Activated T-cell treated with anti-CD3 and anti-CD28 coated beads, Interleukin-2, amount 50 U/mL, for 24 hours (primary cell): Measurements from ENCODE around the gene EYS.

Experiments
- DNase-seq: peaks from one replicate; pipeline ENCODE4 v3.0.0-alpha.2; 2020
- H3K27ac Mint-ChIP-seq: 2 replicates; pipeline ENCODE4 v1.8.0; 2020; ENCODE audit warnings: mild to moderate bottlenecking, mixed read lengths
- H3K27me3 Mint-ChIP-seq: 2 replicates; pipeline ENCODE4 v1.8.0; 2020; ENCODE audit warnings: mixed read lengths
- H3K36me3 Mint-ChIP-seq: 2 replicates; pipeline ENCODE4 v1.8.0; 2020; ENCODE audit warnings: low read depth, mixed read lengths
- H3K4me1 Mint-ChIP-seq: 2 replicates; pipeline ENCODE4 v1.8.0; 2020; ENCODE audit warnings: low read depth, mixed read lengths
- H3K4me3 Mint-ChIP-seq: 2 replicates; pipeline ENCODE4 v1.8.0; 2020; ENCODE audit warnings: mild to moderate bottlenecking, moderate library complexity, mixed read lengths
- H3K9me3 Mint-ChIP-seq: 2 replicates; pipeline ENCODE4 v1.8.0; 2020; ENCODE audit warnings: mixed read lengths

EYS gene

DNA sequence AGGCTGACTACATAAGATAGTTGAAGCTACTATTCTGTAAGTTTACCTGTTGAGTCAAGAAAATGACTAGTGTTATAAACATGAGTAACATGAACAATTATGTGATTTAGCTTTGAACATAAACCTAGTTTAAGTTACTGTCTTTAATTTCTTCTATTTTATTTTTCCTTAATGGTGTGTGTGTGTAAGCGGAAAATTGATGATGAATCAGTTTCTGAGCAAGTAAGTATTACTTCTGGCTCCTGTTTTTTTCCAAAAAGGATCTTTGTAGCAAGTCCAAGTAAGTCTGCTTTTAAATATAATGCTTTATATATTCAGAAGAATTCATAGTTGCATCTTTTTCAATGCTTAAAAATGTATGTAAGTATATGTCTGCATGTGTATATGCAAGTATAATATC, 786.8 kb downstream of the EYS start:
- no peak for DNase-seq
- Mint-ChIP-seq H3K4me3 (no peak overlapping the region), H3K27me3 (no peaks in the 10 kb centered on the region), H3K9me3 (peaks cover 13% of the 10 kb centered on the region), H3K36me3 (no peaks in the 10 kb centered on the region), H3K4me1 (no peaks in the 10 kb centered on the region), H3K27ac (no peak overlapping the region)

DNA sequence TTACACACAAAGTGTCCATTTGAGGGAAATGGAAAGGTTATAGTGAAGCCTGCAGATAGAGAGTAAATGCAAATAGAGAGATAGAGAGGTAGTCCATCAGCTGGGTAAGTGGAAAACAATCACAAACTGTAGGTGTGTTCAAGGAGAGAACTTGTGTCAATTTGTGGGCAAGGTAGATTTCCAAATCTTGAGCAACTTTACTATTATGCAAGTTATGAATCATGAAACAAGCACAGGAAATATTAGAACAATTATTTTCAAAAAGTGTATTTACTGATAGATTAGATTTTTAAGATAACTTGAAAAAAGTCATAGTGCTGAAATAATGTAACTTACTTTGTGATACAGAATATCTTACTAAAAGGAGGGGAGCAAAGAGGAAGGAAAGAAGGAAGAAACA, 792.9 kb downstream of the EYS start:
- DNase-seq = no peak
- Mint-ChIP-seq H3K4me3 (no peak overlapping the region), H3K4me1 (no peaks in the 10 kb centered on the region), H3K27me3 (no peaks in the 10 kb centered on the region), H3K27ac (no peak overlapping the region), H3K9me3 (peaks cover 17% of the 10 kb centered on the region), H3K36me3 (no peaks in the 10 kb centered on the region)

DNA sequence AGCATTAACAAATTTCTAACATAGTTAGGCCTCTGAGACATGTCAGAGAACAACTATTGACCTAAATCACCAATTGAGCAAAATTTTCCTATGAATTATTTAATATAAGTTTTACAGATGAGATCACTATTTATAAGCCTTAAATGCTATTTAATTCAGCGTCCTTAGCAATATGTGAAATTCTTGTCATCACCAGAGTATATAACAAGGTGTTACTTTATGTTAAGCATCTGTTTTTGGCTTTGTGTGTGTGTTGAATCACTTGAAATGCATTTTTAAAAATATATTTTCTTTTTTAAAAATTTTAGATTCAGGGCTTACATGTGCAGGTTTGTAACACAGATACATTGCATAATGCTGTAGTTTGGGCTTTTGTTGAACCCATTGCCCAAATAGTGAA, 794.1 kb downstream of the EYS start:
- Mint-ChIP-seq H3K4me1 (no peaks in the 10 kb centered on the region), H3K9me3 (peaks cover 11% of the 10 kb centered on the region), H3K27me3 (no peaks in the 10 kb centered on the region), H3K36me3 (no peaks in the 10 kb centered on the region), H3K4me3 (no peak overlapping the region), H3K27ac (no peak overlapping the region)
- DNase-seq = no peak

DNA sequence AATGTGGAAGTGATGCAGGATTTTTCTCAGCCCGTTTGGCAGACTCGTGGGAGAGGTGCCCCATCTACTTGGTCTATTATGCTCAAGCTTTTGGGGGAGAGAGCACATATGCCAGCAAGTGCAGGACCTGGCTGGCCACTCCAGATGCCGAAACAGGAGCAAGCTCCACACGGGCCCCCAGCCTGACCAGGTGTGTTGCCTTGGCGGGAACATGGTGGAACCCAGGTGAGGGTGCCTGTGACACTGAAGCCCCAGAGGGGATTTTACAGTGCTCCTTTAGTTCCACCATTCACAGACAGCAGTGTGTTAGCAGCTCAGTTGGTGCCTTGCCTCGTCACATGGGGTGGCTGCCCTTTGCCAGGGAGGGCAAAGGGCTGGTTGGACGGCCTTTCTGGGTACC, 798.9 kb downstream of the EYS start:
- peaks cover 6% of the 10 kb centered on the region for H3K9me3 Mint-ChIP-seq
- no peaks in the 10 kb centered on the region for H3K4me1 Mint-ChIP-seq
- no peaks in the 10 kb centered on the region for H3K36me3 Mint-ChIP-seq
- DNase-seq = no peak
- H3K27ac Mint-ChIP-seq = no peak overlapping the region
- H3K27me3 Mint-ChIP-seq = no peaks in the 10 kb centered on the region
- H3K4me3 Mint-ChIP-seq = no peak overlapping the region

DNA sequence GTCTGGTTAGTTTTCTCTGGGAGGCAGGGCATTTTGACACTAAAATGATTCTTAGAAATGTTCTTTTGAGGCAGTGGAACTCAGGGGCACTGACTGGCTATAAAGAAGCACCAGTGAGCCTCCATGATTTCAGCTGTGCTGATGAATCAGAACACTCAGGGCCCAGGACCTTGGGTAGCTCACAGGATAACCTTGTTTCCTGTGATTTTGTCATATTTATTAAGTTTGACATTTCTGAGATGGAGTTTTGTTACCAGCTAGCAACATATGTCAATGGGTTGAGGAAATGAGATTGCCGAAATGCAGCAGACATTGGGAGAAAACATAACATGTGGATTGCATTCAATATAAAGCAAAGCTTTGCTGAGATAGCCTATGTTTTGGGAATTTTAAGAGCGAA, 802.4 kb downstream of the EYS start:
- no peaks in the 10 kb centered on the region for H3K4me1 Mint-ChIP-seq

DNA sequence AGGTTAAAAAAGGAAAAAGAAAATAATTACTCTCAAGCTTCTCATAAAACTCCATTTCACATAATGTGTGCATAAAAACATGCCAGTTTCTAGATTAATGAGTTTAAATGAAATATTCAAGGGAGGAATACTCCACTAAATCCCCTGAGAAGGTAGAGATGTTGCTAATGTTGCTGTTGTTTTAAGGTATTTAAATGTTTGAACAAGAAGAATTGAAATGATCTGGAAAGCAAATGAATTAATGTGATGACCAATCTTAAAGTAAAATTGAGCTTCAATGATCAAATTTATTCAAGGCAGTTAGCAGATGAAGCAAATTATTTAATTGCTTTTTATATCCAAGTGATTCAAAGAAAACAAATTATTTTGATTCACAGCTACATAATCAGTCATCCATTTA, 804.4 kb downstream of the EYS start:
- no peak for DNase-seq
- no peaks in the 10 kb centered on the region for H3K4me1 Mint-ChIP-seq
- H3K27me3 Mint-ChIP-seq = no peaks in the 10 kb centered on the region
- H3K9me3 Mint-ChIP-seq = peaks cover 4% of the 10 kb centered on the region
- H3K4me3 Mint-ChIP-seq = no peak overlapping the region
- no peak overlapping the region for H3K27ac Mint-ChIP-seq
- no peaks in the 10 kb centered on the region for H3K36me3 Mint-ChIP-seq

More for the DNA sequence above, 802.4 kb downstream of the EYS start:
- no peaks in the 10 kb centered on the region for H3K9me3 Mint-ChIP-seq
- no peak overlapping the region for H3K27ac Mint-ChIP-seq
- DNase-seq = no peak
- H3K27me3 Mint-ChIP-seq = no peaks in the 10 kb centered on the region
- H3K36me3 Mint-ChIP-seq = no peaks in the 10 kb centered on the region
- H3K4me3 Mint-ChIP-seq = no peak overlapping the region

DNA sequence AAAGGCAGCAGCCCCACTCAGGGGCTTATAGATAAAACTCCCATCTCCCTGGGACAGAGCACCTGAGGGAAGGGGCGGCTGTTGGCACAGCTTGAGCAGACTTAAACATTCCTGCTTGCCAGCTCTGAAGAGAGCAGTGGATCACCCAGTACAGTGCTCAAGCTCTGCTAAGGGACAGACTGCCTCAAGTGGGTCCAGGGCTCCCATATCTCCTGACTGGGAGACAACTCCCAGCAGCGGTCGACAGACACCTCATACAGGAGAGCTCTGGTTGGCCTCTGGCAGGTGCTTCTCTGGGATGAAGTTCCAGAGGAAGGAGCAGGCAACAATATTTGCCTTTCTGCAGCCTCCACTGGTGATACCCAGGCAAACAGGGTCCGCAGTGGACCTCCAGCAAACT, 810.1 kb downstream of the EYS start:
- no peaks in the 10 kb centered on the region for H3K27me3 Mint-ChIP-seq
- H3K9me3 Mint-ChIP-seq = peaks cover 15% of the 10 kb centered on the region
- no peak overlapping the region for H3K27ac Mint-ChIP-seq
- H3K36me3 Mint-ChIP-seq = no peaks in the 10 kb centered on the region
- no peak for DNase-seq
- H3K4me3 Mint-ChIP-seq = no peak overlapping the region
- H3K4me1 Mint-ChIP-seq = no peaks in the 10 kb centered on the region

DNA sequence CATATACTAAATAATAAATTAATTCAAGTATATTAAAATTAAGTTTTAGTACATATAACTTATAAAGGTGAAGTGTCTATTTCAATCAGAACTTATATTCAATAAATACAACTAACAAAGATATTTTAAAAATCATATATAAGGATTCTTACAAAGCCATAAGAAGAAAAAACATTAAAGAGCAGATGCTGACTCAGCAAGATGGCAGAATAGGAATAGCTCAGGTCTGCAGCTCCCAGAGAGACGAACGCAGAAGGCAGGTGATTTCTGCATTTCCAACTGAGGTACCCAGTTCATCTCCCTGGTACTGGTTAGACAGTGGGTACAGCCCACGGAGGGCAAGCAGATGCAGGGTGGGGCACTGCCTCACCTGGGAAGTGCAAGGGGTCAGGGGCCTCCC, 811.1 kb downstream of the EYS start:
- H3K9me3 Mint-ChIP-seq = peaks cover 15% of the 10 kb centered on the region
- DNase-seq = no peak
- no peaks in the 10 kb centered on the region for H3K27me3 Mint-ChIP-seq
- no peak overlapping the region for H3K27ac Mint-ChIP-seq
- H3K4me1 Mint-ChIP-seq = no peaks in the 10 kb centered on the region
- no peaks in the 10 kb centered on the region for H3K36me3 Mint-ChIP-seq
- no peak overlapping the region for H3K4me3 Mint-ChIP-seq

DNA sequence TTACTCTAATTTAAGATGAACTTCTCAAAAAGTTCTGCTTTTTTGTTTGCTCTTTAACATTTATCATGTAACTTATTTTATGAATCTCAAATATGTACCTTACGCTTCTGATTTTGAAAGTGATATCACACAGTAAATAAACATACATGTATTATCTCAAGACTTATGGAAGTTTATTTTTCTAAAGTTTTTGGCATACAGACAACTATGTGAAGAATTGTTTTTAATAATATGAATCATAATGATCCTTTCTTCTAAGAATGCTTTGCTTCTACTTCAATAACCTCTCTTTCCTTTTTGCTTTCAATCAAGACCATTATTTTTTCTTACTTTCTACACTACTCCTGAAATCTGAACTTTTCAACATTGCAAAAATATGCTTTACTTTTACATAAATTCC, 816.4 kb downstream of the EYS start:
- no peaks in the 10 kb centered on the region for H3K27me3 Mint-ChIP-seq
- peaks cover 17% of the 10 kb centered on the region for H3K9me3 Mint-ChIP-seq
- no peak overlapping the region for H3K4me3 Mint-ChIP-seq
- H3K4me1 Mint-ChIP-seq = no peaks in the 10 kb centered on the region
- no peak for DNase-seq
- no peaks in the 10 kb centered on the region for H3K36me3 Mint-ChIP-seq
- H3K27ac Mint-ChIP-seq = no peak overlapping the region

DNA sequence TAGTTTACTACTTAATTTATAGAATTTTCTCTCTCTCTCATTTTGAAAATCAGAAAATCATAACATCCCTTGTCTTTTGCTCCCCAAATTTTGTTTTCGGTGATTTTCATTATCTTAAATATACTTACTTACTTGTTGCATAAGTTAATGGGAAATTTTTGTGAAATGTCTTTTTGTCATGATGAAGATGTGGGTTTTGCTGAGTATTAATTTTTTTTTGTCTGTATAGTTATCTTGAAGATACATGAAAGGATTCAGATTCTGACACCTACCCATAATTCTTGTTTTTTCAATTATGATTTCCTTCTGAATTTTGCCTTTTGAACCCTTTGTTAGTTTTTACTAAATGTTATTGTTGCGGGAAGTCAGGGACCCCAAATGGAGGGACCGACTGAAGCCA, 817.9 kb downstream of the EYS start:
- H3K27me3 Mint-ChIP-seq = no peaks in the 10 kb centered on the region
- no peaks in the 10 kb centered on the region for H3K4me1 Mint-ChIP-seq
- H3K36me3 Mint-ChIP-seq = no peaks in the 10 kb centered on the region
- DNase-seq = no peak
- H3K4me3 Mint-ChIP-seq = no peak overlapping the region
- H3K9me3 Mint-ChIP-seq = peaks cover 11% of the 10 kb centered on the region
- H3K27ac Mint-ChIP-seq = no peak overlapping the region

DNA sequence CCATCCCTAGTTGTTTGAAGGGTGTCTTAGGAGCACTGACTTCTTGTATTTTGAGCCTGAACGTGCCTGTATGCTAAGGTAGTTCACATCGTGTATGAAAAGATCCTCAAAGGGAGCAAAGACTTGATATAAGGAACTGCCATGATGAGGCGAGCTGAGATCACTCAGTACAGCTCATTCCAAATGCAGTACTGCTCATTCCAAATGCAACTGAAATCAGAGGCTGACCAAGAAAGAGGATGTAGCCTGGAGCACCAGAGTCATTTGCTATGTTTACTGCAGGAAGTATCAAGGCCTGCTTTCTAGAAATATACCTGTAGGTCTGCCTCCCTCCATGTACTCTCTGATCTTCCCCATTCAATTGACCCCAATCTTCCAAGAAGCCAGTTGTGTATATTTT, 832.2 kb downstream of the EYS start:
- no peaks in the 10 kb centered on the region for H3K4me1 Mint-ChIP-seq
- no peak overlapping the region for H3K27ac Mint-ChIP-seq
- no peaks in the 10 kb centered on the region for H3K27me3 Mint-ChIP-seq
- H3K36me3 Mint-ChIP-seq = no peaks in the 10 kb centered on the region
- H3K4me3 Mint-ChIP-seq = no peak overlapping the region
- H3K9me3 Mint-ChIP-seq = peaks cover 10% of the 10 kb centered on the region
- no peak for DNase-seq

DNA sequence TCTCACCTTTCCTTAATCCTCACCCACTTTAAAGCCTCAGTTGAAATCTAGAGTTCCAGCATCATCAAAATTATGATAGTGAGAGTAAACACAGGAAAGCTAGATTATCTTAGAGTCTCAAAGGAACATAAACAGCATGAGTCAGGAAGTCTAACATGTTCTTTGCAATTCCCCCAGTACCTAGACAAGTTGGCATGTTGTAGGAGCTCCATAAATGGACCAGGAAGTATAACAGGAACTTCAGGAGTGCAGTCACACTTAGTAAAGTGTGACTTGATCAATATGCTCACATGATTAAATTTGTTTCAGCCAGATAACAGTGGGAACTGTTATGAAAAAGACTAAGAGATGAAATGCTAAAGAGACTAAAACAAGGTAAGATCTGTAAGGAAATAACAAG, 834.4 kb downstream of the EYS start:
- DNase-seq = no peak
- no peaks in the 10 kb centered on the region for H3K27me3 Mint-ChIP-seq
- H3K9me3 Mint-ChIP-seq = peaks cover 10% of the 10 kb centered on the region
- H3K4me3 Mint-ChIP-seq = no peak overlapping the region
- H3K36me3 Mint-ChIP-seq = no peaks in the 10 kb centered on the region
- H3K27ac Mint-ChIP-seq = no peak overlapping the region
- no peaks in the 10 kb centered on the region for H3K4me1 Mint-ChIP-seq

DNA sequence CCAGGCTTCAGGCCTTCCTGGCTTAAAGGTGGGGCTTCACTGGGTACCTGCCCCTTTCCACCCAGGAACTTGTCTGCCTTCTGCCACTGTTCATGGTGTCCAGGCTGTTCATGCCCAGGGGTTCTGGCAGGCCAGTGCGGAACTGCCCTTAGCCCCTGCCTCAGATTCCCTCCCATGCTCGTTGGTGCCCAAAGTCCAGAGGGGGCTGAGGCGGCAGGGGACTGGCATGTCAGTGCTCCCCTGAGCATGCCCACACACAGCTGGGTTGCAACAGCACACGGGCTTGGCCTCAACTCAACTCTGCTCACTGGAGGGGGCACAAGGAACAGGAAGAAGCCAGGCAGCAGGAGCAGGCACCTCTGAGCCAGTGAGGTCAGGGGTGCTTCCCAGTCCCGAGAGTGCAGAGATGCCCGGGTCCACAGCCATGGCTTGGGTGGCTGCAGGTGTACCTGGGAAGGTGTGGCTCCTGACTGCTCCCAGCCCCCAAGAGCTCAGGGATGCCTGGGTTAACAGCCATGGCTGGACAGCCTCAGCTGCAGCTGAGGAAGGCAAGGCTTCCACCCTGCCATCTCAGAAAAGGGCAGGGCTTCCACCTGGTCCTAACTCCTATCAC, 845.9 kb downstream of the EYS start:
- H3K27me3 Mint-ChIP-seq = no peaks in the 10 kb centered on the region
- DNase-seq = no peak
- no peaks in the 10 kb centered on the region for H3K36me3 Mint-ChIP-seq
- peaks cover 7% of the 10 kb centered on the region for H3K9me3 Mint-ChIP-seq
- no peaks in the 10 kb centered on the region for H3K4me1 Mint-ChIP-seq
- no peak overlapping the region for H3K27ac Mint-ChIP-seq
- H3K4me3 Mint-ChIP-seq = no peak overlapping the region

DNA sequence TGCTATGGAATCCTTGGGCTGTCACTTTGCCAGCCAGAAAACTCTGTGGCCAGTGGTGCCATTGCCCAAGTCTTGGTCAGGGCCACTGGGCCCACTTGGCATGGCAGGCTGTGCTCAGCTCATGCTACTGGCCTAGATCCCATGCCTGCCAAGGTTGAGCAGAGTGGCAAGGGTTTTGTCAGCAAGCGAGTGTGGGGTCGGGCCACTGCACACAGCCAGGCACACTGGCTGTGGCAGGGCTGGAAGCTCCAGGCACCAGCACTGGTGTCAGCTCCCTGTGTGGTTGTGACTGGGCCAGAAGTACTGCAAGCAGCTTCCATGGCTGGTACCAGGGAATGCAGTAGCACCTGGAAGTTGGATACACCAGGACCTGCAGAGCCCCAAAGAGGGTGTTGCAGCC, 846.8 kb downstream of the EYS start:
- H3K27me3 Mint-ChIP-seq = no peaks in the 10 kb centered on the region

DNA sequence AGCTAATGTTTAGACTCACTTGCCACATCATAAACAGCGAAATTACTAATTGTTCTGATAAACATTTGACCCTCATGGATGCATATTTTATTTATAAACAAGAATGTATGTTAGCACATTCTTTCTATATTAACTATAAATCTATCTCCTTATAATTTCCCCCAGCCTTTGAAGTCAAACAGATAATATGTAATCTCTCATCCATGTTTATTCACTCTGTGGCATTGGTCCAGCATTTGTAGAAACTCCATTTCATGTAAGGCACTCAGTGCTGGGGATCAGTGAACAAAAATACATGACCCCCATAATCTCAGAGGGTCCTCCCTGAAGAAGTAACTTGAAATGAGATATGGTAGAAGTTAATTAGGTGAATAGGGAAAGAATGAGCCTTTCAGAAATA, 856.9 kb downstream of the EYS start:
- H3K4me3 Mint-ChIP-seq = no peak overlapping the region
- H3K36me3 Mint-ChIP-seq = no peaks in the 10 kb centered on the region
- H3K27ac Mint-ChIP-seq = no peak overlapping the region
- H3K9me3 Mint-ChIP-seq = peaks cover 8% of the 10 kb centered on the region
- no peaks in the 10 kb centered on the region for H3K27me3 Mint-ChIP-seq
- no peak for DNase-seq
- no peaks in the 10 kb centered on the region for H3K4me1 Mint-ChIP-seq

More for the DNA sequence above, 846.8 kb downstream of the EYS start:
- H3K9me3 Mint-ChIP-seq = peaks cover 5% of the 10 kb centered on the region
- H3K27ac Mint-ChIP-seq = no peak overlapping the region
- no peak for DNase-seq
- H3K4me3 Mint-ChIP-seq = no peak overlapping the region
- no peaks in the 10 kb centered on the region for H3K36me3 Mint-ChIP-seq
- H3K4me1 Mint-ChIP-seq = no peaks in the 10 kb centered on the region

DNA sequence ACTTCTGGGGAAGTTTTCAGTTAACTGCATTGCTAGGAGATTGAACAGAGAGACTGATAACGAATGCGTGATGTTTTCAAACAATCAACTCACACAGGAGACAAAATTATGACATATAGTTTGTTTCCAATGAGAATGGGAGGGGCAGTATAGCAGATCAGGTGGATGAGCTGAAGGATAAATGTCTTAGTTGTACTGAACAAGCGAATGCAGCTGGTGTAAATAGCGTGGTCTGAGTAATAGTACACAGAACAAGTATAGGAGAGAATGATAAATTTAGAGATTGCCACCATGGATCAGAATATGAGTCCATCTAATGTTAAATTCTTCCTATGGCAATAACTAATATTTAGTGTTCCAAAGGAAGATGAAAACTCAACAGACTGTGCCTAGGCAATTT, 858.6 kb downstream of the EYS start:
- Mint-ChIP-seq H3K36me3 (no peaks in the 10 kb centered on the region), H3K4me3 (no peak overlapping the region), H3K27ac (no peak overlapping the region), H3K4me1 (no peaks in the 10 kb centered on the region), H3K27me3 (no peaks in the 10 kb centered on the region), H3K9me3 (peaks cover 8% of the 10 kb centered on the region)
- DNase-seq = no peak
